Measurements from ENCODE around the gene NFASC.

DNA sequence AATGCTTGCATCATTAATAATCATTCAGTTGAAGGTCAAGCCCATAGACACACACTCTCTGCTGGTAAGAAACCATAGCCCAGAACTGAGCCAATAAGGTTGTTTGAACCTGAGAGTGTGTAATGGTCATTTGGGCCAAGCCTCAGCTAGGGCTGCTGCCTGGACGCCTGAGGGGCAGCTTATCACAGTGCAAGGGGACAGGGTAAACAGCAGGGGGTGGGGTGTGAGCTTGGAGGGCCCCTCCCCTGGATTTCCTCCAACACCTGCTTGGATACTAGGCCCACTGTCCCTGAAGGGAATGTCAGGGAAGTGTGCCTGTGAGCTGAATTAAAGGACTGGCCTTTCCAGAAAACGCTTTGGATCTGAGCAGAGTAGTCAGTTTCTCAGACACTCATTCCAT is 147.7 kb downstream of the NFASC start:
- TF ChIP-seq, protein P1, sequence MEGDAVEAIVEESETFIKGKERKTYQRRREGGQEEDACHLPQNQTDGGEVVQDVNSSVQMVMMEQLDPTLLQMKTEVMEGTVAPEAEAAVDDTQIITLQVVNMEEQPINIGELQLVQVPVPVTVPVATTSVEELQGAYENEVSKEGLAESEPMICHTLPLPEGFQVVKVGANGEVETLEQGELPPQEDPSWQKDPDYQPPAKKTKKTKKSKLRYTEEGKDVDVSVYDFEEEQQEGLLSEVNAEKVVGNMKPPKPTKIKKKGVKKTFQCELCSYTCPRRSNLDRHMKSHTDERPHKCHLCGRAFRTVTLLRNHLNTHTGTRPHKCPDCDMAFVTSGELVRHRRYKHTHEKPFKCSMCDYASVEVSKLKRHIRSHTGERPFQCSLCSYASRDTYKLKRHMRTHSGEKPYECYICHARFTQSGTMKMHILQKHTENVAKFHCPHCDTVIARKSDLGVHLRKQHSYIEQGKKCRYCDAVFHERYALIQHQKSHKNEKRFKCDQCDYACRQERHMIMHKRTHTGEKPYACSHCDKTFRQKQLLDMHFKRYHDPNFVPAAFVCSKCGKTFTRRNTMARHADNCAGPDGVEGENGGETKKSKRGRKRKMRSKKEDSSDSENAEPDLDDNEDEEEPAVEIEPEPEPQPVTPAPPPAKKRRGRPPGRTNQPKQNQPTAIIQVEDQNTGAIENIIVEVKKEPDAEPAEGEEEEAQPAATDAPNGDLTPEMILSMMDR (IDR thresholded peaks at IDR 0.05; ENCODE audit: low read length), result no peak
- no peak for TF ChIP-seq EZH2phosphoT487 (IDR thresholded peaks at IDR 0.05; ENCODE audit: low read length)
- no peak for TF ChIP-seq EZH2 (optimal IDR thresholded peaks at IDR 0.05; ENCODE audit: low read depth, low read length)

Data from MM.1S (cell line).